PC-9 (cell line): ENCODE results near the gene NRROS.
A peak's percentile ranks its signal among the peaks of the same experiment; 100 is the strongest.

Source experiments
- CTCF ChIP-seq: fragments of 200-600 bp; sonication (generic); conservative IDR thresholded peaks from 2 replicates; pipeline ENCODE4 v1.6.1; 2017; ENCODE audit warnings: mixed run types, antibody characterized with exemption, mild to moderate bottlenecking, moderate library complexity
- EZH2 ChIP-seq: fragments of 200-600 bp; sonication (generic); IDR thresholded peaks from 2 replicates; pipeline ENCODE4 v1.8.0; 2017; ENCODE audit warnings: antibody characterized with exemption, low read depth

GRCh38 chr3:196684548-196685407, 45.3 kb downstream of the NRROS start:
- TF ChIP-seq CTCF: peak; percentile 97
- no peak for TF ChIP-seq EZH2
